GM12878 (cell line): ENCODE results near the gene SPG7. TPM values are rescaled to one million over a fixed set of nuclear protein-coding genes. Genes with fewer than 3 reads are reported as not detected.

Source experiments
- ATAC-seq: fragments of 200-7000 bp; cut with Tn5 transposase; 3 replicates; pipeline ENCODE4 v1.9.1; 2020; ENCODE audit warnings: mild to moderate bottlenecking, moderate library complexity
- BruUV-seq: library from RNA; stranded (reverse); fragments of 400-500 nt; replicated peaks from 2 replicates; lab custom pipeline; 2021; lab: Mats Ljungman, UMichigan
- CTCF ChIA-PET: fragments of 300-600 bp; sonication (Branson Sonifier 250); formaldehyde crosslinking; extraction: SDS; loops from one replicate; lab custom pipeline; 2021; ENCODE audit warnings: inconsistent platforms; lab: Yijun Ruan, JAX
- POLR2A ChIA-PET: fragments of 350-600 bp; formaldehyde crosslinking; extraction: SDS; loops from one replicate; lab custom pipeline; 2021; ENCODE audit warnings: inconsistent platforms; lab: Charles Lee
- RAD21 ChIA-PET: fragments of 300-600 bp; sonication (Branson Sonifier 250); formaldehyde crosslinking; loops from one replicate; lab custom pipeline; 2023; ENCODE audit warnings: antibody characterized with exemption; ENCODE audit not compliant: unreplicated experiment; lab: Charles Lee
- SMC1A ChIA-PET: fragments of 300-600 bp; sonication (Branson Sonifier 250); formaldehyde crosslinking; loops from one replicate; lab custom pipeline; 2023; ENCODE audit not compliant: unreplicated experiment, uncharacterized antibody; lab: Charles Lee
- DNase-seq: peaks from one replicate; pipeline ENCODE4 v3.0.0-alpha.2; 2011; ENCODE audit warnings: low read depth, low spot score
- FAIRE-seq: peaks from 3 replicates; lab custom pipeline; 2011; peaks lifted over from hg19 to GRCh38; lab: Jason Lieb, UNC
- H2AFZ ChIP-seq: 2 replicates; pipeline ENCODE4 v1.6.0; 2011; ENCODE audit warnings: low read depth, low read length, control low read depth; ENCODE audit not compliant: control insufficient read depth
- H3K27ac ChIP-seq: 2 replicates; pipeline ENCODE4 v1.5.1; 2011; ENCODE audit warnings: control low read depth; ENCODE audit not compliant: control insufficient read depth, insufficient read depth
- H3K27me3 ChIP-seq, 2 experiments: replicated peaks in 1 of 2; 2 replicates each; pipeline versions ENCODE4 v1.6.0 to v1.6.1; 2011; ENCODE audit warnings: low read length in 1 of 2; ENCODE audit not compliant: control insufficient read depth in 2 of 2, insufficient read depth in 2 of 2
- H3K36me3 ChIP-seq, 2 experiments: 2 replicates each; pipeline ENCODE4 v1.5.1; 2011; ENCODE audit warnings: low read length in 1 of 2; ENCODE audit not compliant: control insufficient read depth in 2 of 2, insufficient read depth in 2 of 2
- H3K4me1 ChIP-seq: 2 replicates; pipeline ENCODE4 v1.6.1; 2011; ENCODE audit warnings: mild to moderate bottlenecking, low read length, moderate library complexity, mixed read lengths; ENCODE audit not compliant: control insufficient read depth, insufficient read depth
- H3K4me2 ChIP-seq: 2 replicates; pipeline ENCODE4 v1.6.0; 2011; ENCODE audit warnings: control low read depth; ENCODE audit not compliant: control insufficient read depth, insufficient read depth
- H3K4me3 ChIP-seq: fragments of 200-600 bp; sonication (generic); 2 replicates; pipeline ENCODE4 v1.5.1; 2016
- H3K79me2 ChIP-seq: 2 replicates; pipeline ENCODE4 v1.6.0; 2011; ENCODE audit warnings: low read length; ENCODE audit not compliant: control insufficient read depth, insufficient read depth
- H3K9ac ChIP-seq: 2 replicates; pipeline ENCODE4 v1.8.0; 2011; ENCODE audit warnings: low read length, control low read depth, mixed read lengths; ENCODE audit not compliant: control insufficient read depth, insufficient read depth
- H3K9me3 ChIP-seq: replicated peaks from 3 replicates; pipeline ENCODE4 v1.5.1; 2011; ENCODE audit warnings: mild to moderate bottlenecking, low read length; ENCODE audit not compliant: control insufficient read depth, insufficient read depth
- H4K20me1 ChIP-seq: 2 replicates; pipeline ENCODE4 v1.6.0; 2011; ENCODE audit not compliant: control insufficient read depth, insufficient read depth
- GABPA ChIP-seq: IDR thresholded peaks from 2 replicates; pipeline ENCODE4 v1.6.1; 2014; ENCODE audit warnings: antibody characterized with exemption, low read depth, mild to moderate bottlenecking, inconsistent platforms
- NFYB ChIP-seq: IDR thresholded peaks from 2 replicates; pipeline ENCODE4 v1.6.1; 2011; ENCODE audit warnings: low read depth, mild to moderate bottlenecking, low read length, improper control_type of control experiment, moderate library complexity; ENCODE audit not compliant: insufficient read depth
- NR2F1 ChIP-seq: fragments of 450-650 bp; conservative IDR thresholded peaks from 2 replicates; pipeline ENCODE4 v1.6.1; 2017; ENCODE audit warnings: mild to moderate bottlenecking
- POU2F2 ChIP-seq: IDR thresholded peaks from 3 replicates; pipeline ENCODE4 v1.6.1; 2011; ENCODE audit warnings: low read depth, mild to moderate bottlenecking, low read length, borderline replicate concordance
- WGBS: methylation state at CpG from one replicate; pipeline ENCODE4 v1.1.6; 2016; ENCODE audit warnings: low lambda C conversion rate; ENCODE audit not compliant: insufficient replicate concordance, insufficient coverage; ENCODE audit errors: missing lambda C conversion rate; 5-methylcytosine and 5-hydroxymethylcytosine counted together
- in situ Hi-C: fragments of 300-500 bp; cut with MboI; formaldehyde crosslinking; loops from 9 replicates; pipeline ENCODE4 v1.14.3; 2018; ENCODE audit warnings: mixed read lengths
- intact Hi-C: fragments of 100-400 bp; cut with micrococcal nuclease; formaldehyde crosslinking; loops from one replicate; pipeline ENCODE4 v1.14.2; 2022; ENCODE audit not compliant: unreplicated experiment
- polyA plus RNA-seq, 11 experiments: library from polyadenylated mRNA; depleted of rRNA in 4 of 11; unstranded in 6 of 11; stranded (reverse) in 5 of 11; fragments of >200 nt; fragmentation: Nextera tagmentation in 4 of 11; fragmentation: Illumina TruSeq in 1 of 11; extraction: Ambion mirVana in 4 of 11; extraction: Trizol in 1 of 11; gene quantifications; 1 replicate in 1 of 11; 2 replicates in 10 of 11; pipeline versions ENCODE4 v1.2.1 to v1.2.3, GENCODE V29; 2011 to 2016; ENCODE audit warnings: inconsistent platforms in 2 of 11, missing spikeins in 2 of 11, low read depth in 1 of 11
- total RNA-seq, 4 experiments: library from RNA; depleted of rRNA in 3 of 4; stranded (reverse); fragments of >200 nt in 3 of 4; fragmentation: Illumina TruSeq in 1 of 4; extraction: Trizol in 1 of 4; gene quantifications; 2 replicates each; pipeline versions ENCODE4 v1.2.1 to v1.2.3, GENCODE V29; 2013 to 2021

The SPG7 gene
- total and polyA plus RNA-seq, 10 of the 15 experiments (the other 5 are each of a cell fraction or from before 2014, with no cell fraction given) = 5.9 to 75.9 (median 52.5) TPM

GRCh38 chr16:89581861-89582563 lies 73.8 kb downstream of the SPG7 start:
- no peaks in the 10 kb centered on the region for H3K27me3 ChIP-seq
- 43% methylated on average over 15 of the region's 15 CpGs for WGBS
- H3K4me3 ChIP-seq = no peak overlapping the region
- H3K4me2 ChIP-seq = no peak overlapping the region
- TF ChIP-seq GABPA (no peak), NR2F1 (0 out of 2 replicates have a peak, but pooled peaks have one; percentile 22), NFYB (no peak)
- in situ Hi-C loops = no loop called here
- H2AFZ ChIP-seq = no peak overlapping the region
- ChIA-PET RAD21 (no interaction called here), SMC1A (no interaction called here), POLR2A (no interaction called here), CTCF (no interaction called here)
- H3K4me1 ChIP-seq = no peaks in the 10 kb centered on the region
- no TSS peak for BruUV-seq
- no peaks in the 10 kb centered on the region for H4K20me1 ChIP-seq
- no peaks in the 10 kb centered on the region for H3K79me2 ChIP-seq
- H3K27ac ChIP-seq = no peak overlapping the region
- DNase-seq = no peak
- intact Hi-C loops = no loop called here
- no peak for FAIRE-seq
- ATAC-seq = no peak
- no peaks in the 10 kb centered on the region for H3K36me3 ChIP-seq
- no peaks in the 10 kb centered on the region; the same call in 2 of the 3 replicates for H3K9me3 ChIP-seq
- H3K9ac ChIP-seq = no peak overlapping the region

- H3K9ac ChIP-seq = no peak overlapping the region
- intact Hi-C loops = no loop called here
Measured at GRCh38 chr16:89582614-89583196, 74.5 kb downstream of the SPG7 start.

More at GRCh38 chr16:89582614-89583196, 74.5 kb downstream of the SPG7 start:
- no peak for FAIRE-seq
- no peaks in the 10 kb centered on the region for H3K36me3 ChIP-seq
- no peak for TF ChIP-seq POU2F2
- H3K4me1 ChIP-seq = no peaks in the 10 kb centered on the region
- H3K9me3 ChIP-seq = no peaks in the 10 kb centered on the region; the same call in 2 of the 3 replicates
- no peak overlapping the region for H3K27ac ChIP-seq
- CTCF ChIA-PET = no interaction called here
- RAD21 ChIA-PET = no interaction called here
- POLR2A ChIA-PET = no interaction called here
- WGBS = 77% methylated on average over 19 of the region's 19 CpGs
- ATAC-seq = no peak
- H3K79me2 ChIP-seq = no peaks in the 10 kb centered on the region
- H3K27me3 ChIP-seq = no peaks in the 10 kb centered on the region
- no peaks in the 10 kb centered on the region for H4K20me1 ChIP-seq
- H2AFZ ChIP-seq = no peak overlapping the region
- no peak overlapping the region for H3K4me2 ChIP-seq
- SMC1A ChIA-PET = no interaction called here
- DNase-seq = no peak
- no peak overlapping the region for H3K4me3 ChIP-seq
- BruUV-seq = no TSS peak
- in situ Hi-C loops = no loop called here
